SH-SY5Y (cell line): Measurements from ENCODE around the gene POU6F2.

ENCODE experiments used
- GATA2 ChIP-seq: IDR thresholded peaks from 2 replicates; pipeline ENCODE4 v1.6.1; 2011; ENCODE audit warnings: mild to moderate bottlenecking, low read depth, low read length
- GATA3 ChIP-seq: IDR thresholded peaks from 2 replicates; pipeline ENCODE4 v1.6.1; 2011; ENCODE audit warnings: low read depth, mild to moderate bottlenecking, low read length, moderate library complexity

POU6F2 gene

GRCh38 chr7:39432807-39433416 lies 455.2 kb downstream of the POU6F2 start:
- TF ChIP-seq GATA2, result no peak
- TF ChIP-seq GATA3, result no peak

DNA sequence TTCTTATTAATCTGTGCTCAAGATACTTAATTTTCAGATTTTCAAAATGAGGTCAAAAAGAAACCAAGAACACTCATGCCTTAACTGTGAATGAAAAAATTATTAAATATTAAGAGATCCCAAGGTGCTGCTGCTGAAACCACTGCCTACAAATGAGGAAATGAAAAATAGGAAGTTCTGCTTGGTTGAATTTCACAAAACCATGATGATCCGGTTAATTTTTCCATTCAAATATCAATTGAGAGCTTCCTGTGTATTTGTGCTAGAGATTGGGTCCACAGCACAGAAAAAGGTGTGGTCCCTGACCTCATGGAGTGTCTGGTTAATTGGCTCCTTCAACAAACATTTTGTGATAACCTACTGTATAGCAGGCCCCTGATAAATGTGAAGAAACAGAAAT lies 455.8 kb downstream of the POU6F2 start:
- TF ChIP-seq GATA2, result no peak
- no peak for TF ChIP-seq GATA3

- TF ChIP-seq GATA3 (no peak), GATA2 (no peak)
These were observed 456.3 kb downstream of the POU6F2 start for GRCh38 chr7:39434012-39434411.

DNA sequence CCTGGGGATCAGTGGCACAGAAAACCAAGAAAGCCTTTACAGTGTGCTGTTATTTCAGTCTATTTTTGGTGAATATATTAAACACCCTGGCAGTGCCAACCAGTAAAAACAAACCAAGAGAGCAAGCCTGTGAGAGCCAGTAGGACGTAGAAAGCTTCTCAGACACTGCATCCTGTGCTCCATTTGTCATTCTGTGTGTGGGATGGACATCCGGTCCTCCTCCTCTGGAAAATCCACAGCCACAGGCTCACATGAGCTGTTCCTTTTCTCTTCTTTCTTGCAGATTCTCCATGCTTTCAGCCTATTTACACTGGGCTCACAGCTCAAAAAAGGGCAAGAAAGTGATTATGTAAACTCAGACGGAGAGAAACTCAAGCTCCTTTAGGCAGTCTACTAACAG lies 468.8 kb downstream of the POU6F2 start:
- TF ChIP-seq GATA2, result no peak
- no peak for TF ChIP-seq GATA3

- TF ChIP-seq GATA3 (no peak), GATA2 (no peak)
These were observed 474.2 kb downstream of the POU6F2 start for GRCh38 chr7:39451901-39452300.

- TF ChIP-seq GATA2 (no peak), GATA3 (no peak)
These were observed 476.1 kb downstream of the POU6F2 start for GRCh38 chr7:39453743-39454355.

GRCh38 chr7:39458061-39458745 lies 480.5 kb downstream of the POU6F2 start:
- TF ChIP-seq GATA2 (no peak), GATA3 (no peak)

DNA sequence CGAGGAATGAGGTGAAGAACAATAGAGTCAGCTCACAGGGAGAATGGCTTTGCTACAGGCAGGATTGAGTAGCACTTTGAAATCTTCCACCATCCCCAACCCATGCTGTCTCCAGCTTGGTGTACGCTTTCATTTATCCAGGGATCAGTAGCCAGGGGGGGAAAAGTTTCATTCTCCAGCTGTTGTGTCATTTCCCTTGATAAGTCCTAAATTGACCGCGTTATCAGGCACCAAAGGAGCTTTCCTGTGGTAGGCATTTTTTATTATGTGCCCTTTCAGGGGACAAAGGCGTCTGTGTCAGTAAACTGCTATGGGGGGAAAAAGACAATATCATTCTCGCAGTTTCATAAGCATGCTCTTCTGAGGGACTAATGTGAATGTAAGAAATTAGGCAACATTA lies 481.9 kb downstream of the POU6F2 start:
- TF ChIP-seq GATA2 (no peak), GATA3 (no peak)

GRCh38 chr7:39460486-39460885 lies 482.8 kb downstream of the POU6F2 start:
- TF ChIP-seq GATA2, result no peak
- TF ChIP-seq GATA3, result no peak

- TF ChIP-seq GATA3, result no peak
- TF ChIP-seq GATA2, result no peak
These were observed 483.6 kb downstream of the POU6F2 start for GRCh38 chr7:39461263-39461820.

- TF ChIP-seq GATA3, result no peak
- TF ChIP-seq GATA2, result no peak
These were observed 485.5 kb downstream of the POU6F2 start for GRCh38 chr7:39463252-39463651.

- TF ChIP-seq GATA3 (no peak), GATA2 (no peak)
These were observed 486.8 kb downstream of the POU6F2 start for GRCh38 chr7:39464350-39465054.

- no peak for TF ChIP-seq GATA3
- no peak for TF ChIP-seq GATA2
These were observed 487.6 kb downstream of the POU6F2 start for GRCh38 chr7:39465055-39465929.

- TF ChIP-seq GATA2 (no peak), GATA3 (no peak)
These were observed 490.6 kb downstream of the POU6F2 start for GRCh38 chr7:39468261-39468660.
